Ovary (tissue), 9 donors: ENCODE measurements around the gene ADCY10. TPM values are rescaled to one million over a fixed set of nuclear protein-coding genes. Genes with fewer than 3 reads are reported as not detected.

Source experiments
- DNase-seq, 5 donors: peaks; one replicate each; pipeline ENCODE4 v3.0.0-alpha.2; 2019 to 2020
- H3K27ac ChIP-seq, 2 donors: fragments of 200-600 bp; one replicate each; pipeline versions ENCODE4 v1.5.1 to v1.8.0; 2019 to 2022
- H3K27me3 ChIP-seq: fragments of 200-600 bp; one replicate; pipeline ENCODE4 v1.8.0; 2022
- H3K36me3 ChIP-seq: fragments of 200-600 bp; sonication (generic); one replicate; pipeline ENCODE4 v1.5.1; 2019
- H3K4me1 ChIP-seq: one replicate; pipeline ENCODE4 v1.8.1; 2013; ENCODE audit warnings: mild to moderate bottlenecking, moderate library complexity; ENCODE audit not compliant: insufficient read depth
- H3K4me3 ChIP-seq: fragments of 200-600 bp; sonication (generic); one replicate; pipeline ENCODE4 v1.5.1; 2017
- H3K9me3 ChIP-seq, 2 donors: fragments of 200-600 bp in 1 of 2; sonication (generic) in 1 of 2; one replicate each; pipeline versions ENCODE4 v1.5.1 to v1.8.1; 2013 to 2019; ENCODE audit warnings: mild to moderate bottlenecking in 1 of 2, moderate library complexity in 1 of 2
- CTCF ChIP-seq, 3 donors: fragments of 450-650 bp in 2 of 3; fragments of 200-600 bp in 1 of 3; IDR thresholded peaks; one replicate each; pipeline versions ENCODE4 v1.5.1 to v1.8.0; 2016 to 2022; ENCODE audit warnings: antibody characterized with exemption in 3 of 3, mild to moderate bottlenecking in 1 of 3
- EP300 ChIP-seq: sonication (generic); formaldehyde crosslinking; IDR thresholded peaks from one replicate; pipeline ENCODE4 v1.6.1; 2017; ENCODE audit warnings: antibody characterized with exemption
- POLR2A ChIP-seq: fragments of 450-650 bp; IDR thresholded peaks from one replicate; pipeline ENCODE4 v1.6.1; 2017; ENCODE audit warnings: antibody characterized with exemption, mild to moderate bottlenecking, moderate library complexity
- WGBS, 3 donors: extraction: QIAGEN DNeasy Blood & Tissue Kit in 1 of 3; methylation state at CpG; one replicate each; pipeline versions ENCODE4 v1.1.5 to v1.1.7; 2013 to 2017; 5-methylcytosine and 5-hydroxymethylcytosine counted together
- intact Hi-C, 4 donors: fragments of 100-400 bp; cut with DNase I; formaldehyde crosslinking; loops; one replicate each; pipeline versions ENCODE4 v1.11.0 to v1.15.1; 2022 to 2023
- polyA plus RNA-seq, 2 donors: library from polyadenylated mRNA; stranded (reverse); fragments of 200-250 nt in 1 of 2; fragments of 350-450 nt in 1 of 2; fragmentation: Illumina TruSeq in 1 of 2; extraction: RNeasy Lipid Tissue Mini Kit (QIAGEN cat#74804) in 1 of 2; gene quantifications; one replicate each; pipeline ENCODE4 v1.2.3, GENCODE V29; 2013 to 2014
- total RNA-seq, 7 donors: library from RNA; depleted of rRNA in 2 of 7; stranded (reverse); fragments of >200 nt in 2 of 7; fragmentation: NEBNext Ultra II Directional in 3 of 7; extraction: Animal tissue kit (Norgen Biotek cat#: 25700) in 3 of 7; gene quantifications; one replicate each; pipeline versions ENCODE4 v1.1.0 to v1.2.4, GENCODE V29; 2016 to 2023
- donor health status: DM: no; HTN: no; CAD: no; lungs with moderate emphysema.
- donor health status: DM: no; HTN: no; CAD: no.
- donor health status: Bipolar disorder and iron deficiency.
- donor health status: DM: yes; HTN: yes; CAD: no.
- donor health status: DM: no; HTN: no; CAD: no.
- donor health status: DM: yes; HTN: yes; CAD: no.

ADCY10 gene
- total and polyA plus RNA-seq, 9 donors = 0.05 to 0.23 (median 0.08) TPM; not detected in 3

- H3K9me3 ChIP-seq = no peaks in the 10 kb centered on the region
- no peak for DNase-seq
- no peaks in the 10 kb centered on the region for H3K36me3 ChIP-seq
- no peak overlapping the region for H3K4me3 ChIP-seq
- no peaks in the 10 kb centered on the region for H3K27me3 ChIP-seq
- intact Hi-C loops = no loop called here
- no peaks in the 10 kb centered on the region for H3K4me1 ChIP-seq
- no peak for TF ChIP-seq CTCF (IDR thresholded peaks at IDR 0.05)
- TF ChIP-seq POLR2A = no peak
- TF ChIP-seq EP300 = no peak
- H3K27ac ChIP-seq = no peak overlapping the region
Measured at GRCh38 chr1:167881069-167881468, 32.9 kb downstream of the ADCY10 start.

DNA sequence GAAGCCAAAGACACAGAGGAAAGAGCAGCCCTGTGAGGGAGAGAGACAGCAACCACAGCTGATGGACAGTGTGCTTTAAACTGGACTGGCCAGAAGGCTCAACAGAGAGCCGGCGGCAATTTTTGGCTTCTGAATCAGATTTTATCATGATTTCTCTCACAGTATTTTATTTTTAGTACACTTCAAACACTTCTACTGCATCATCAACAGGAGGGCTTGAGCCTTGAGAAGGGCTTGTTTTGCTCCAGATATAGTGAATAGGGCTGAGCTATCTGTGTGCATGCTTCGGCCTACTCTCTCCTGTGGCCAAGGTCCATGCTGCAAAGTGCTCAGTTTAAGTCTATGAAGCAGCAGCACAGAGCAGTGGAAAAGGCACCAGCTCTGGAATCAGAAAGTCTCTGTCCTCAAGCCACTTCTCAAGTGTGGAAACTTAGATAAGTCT, 33.3 kb downstream of the ADCY10 start:
- WGBS, 3 donors = 46 to 58% (median 56%) methylated on average over 3 of the region's 3 CpGs
- H3K27ac ChIP-seq = no peak overlapping the region
- H3K4me1 ChIP-seq = no peaks in the 10 kb centered on the region
- no peaks in the 10 kb centered on the region for H3K9me3 ChIP-seq
- DNase-seq = no peak
- TF ChIP-seq CTCF (IDR thresholded peaks at IDR 0.05) (no peak), EP300 (no peak)
- no peaks in the 10 kb centered on the region for H3K36me3 ChIP-seq
- H3K27me3 ChIP-seq = no peaks in the 10 kb centered on the region
- intact Hi-C loops = no loop called here
- no peak overlapping the region for H3K4me3 ChIP-seq

DNA sequence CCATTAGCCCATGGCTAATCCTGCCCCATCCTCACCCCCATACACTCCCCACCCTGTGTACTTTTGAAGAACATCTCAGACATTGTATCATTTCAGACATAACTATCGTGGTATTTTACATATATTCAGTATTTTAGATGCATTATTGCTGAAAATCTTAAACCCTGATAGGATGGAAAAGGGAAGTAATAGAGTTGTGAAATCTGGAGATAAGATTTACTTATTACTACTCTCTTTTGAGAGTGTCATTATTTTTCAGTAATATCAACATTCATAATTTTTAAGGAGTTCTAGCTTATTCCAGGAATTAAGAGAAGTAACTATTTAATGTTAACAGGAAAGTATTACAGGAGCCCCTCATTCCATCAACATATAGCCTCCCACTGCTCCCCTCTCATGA, 34.4 kb downstream of the ADCY10 start:
- Histone ChIP-seq H3K27me3 (no peaks in the 10 kb centered on the region), H3K9me3 (no peaks in the 10 kb centered on the region), H3K4me3 (no peak overlapping the region), H3K27ac (no peak overlapping the region), H3K36me3 (no peaks in the 10 kb centered on the region), H3K4me1 (no peaks in the 10 kb centered on the region)
- no peak for DNase-seq
- 90 to 96% (median 92%) methylated on average over 1 of the region's 1 CpG for WGBS, 3 donors
- no peak for TF ChIP-seq EP300
- TF ChIP-seq CTCF (IDR thresholded peaks at IDR 0.05) = no peak
- no peak for TF ChIP-seq POLR2A
- intact Hi-C loops = no loop called here

- Histone ChIP-seq H3K27ac (no peak overlapping the region), H3K36me3 (no peaks in the 10 kb centered on the region), H3K9me3 (no peaks in the 10 kb centered on the region), H3K27me3 (no peaks in the 10 kb centered on the region), H3K4me3 (no peak overlapping the region), H3K4me1 (no peaks in the 10 kb centered on the region)
- no peak for TF ChIP-seq EP300
- no peak for TF ChIP-seq POLR2A
- no peak for TF ChIP-seq CTCF (IDR thresholded peaks at IDR 0.05)
- 96 to 97% (median 96%) methylated on average over 7 of the region's 7 CpGs for WGBS, 3 donors
- no peak for DNase-seq
- intact Hi-C loops = no loop called here
Measured at GRCh38 chr1:167878372-167879160, 35.4 kb downstream of the ADCY10 start.
